ENCODE results near the gene RAB20.
A peak's percentile ranks its signal among the peaks of the same experiment; 100 is the strongest.

Gene RAB20

GRCh38 chr13:110528371-110528770 is 33.2 kb downstream of the RAB20 start:
- DNase-seq, result peak; percentile 90 to 91

- no peak for DNase-seq
These were observed 35.9 kb downstream of the RAB20 start for GRCh38 chr13:110525328-110526319.

- DNase-seq, result peak in 1 of 2 donors; percentile 39
These were observed 36.8 kb downstream of the RAB20 start for GRCh38 chr13:110524541-110525257.

- no peak for DNase-seq
These were observed 37.5 kb downstream of the RAB20 start for GRCh38 chr13:110523838-110524540.

GRCh38 chr13:110523180-110523579 is 38.3 kb downstream of the RAB20 start:
- no peak for DNase-seq

GRCh38 chr13:110522721-110523120 is 38.8 kb downstream of the RAB20 start:
- DNase-seq, result no peak

GRCh38 chr13:110521946-110522345 is 39.6 kb downstream of the RAB20 start:
- DNase-seq, result peak; percentile 84 to 86

- no peak for DNase-seq
These were observed 40.2 kb downstream of the RAB20 start for GRCh38 chr13:110521296-110521680.

GRCh38 chr13:110520431-110521295 is 40.9 kb downstream of the RAB20 start:
- DNase-seq, result peak; percentile 98 to 99

GRCh38 chr13:110519506-110519905 is 42.0 kb downstream of the RAB20 start:
- no peak for DNase-seq

- DNase-seq, result no peak
These were observed 42.5 kb downstream of the RAB20 start for GRCh38 chr13:110519046-110519445.

- no peak for DNase-seq
These were observed 43.0 kb downstream of the RAB20 start for GRCh38 chr13:110518571-110518970.

- DNase-seq, result no peak
These were observed 43.3 kb downstream of the RAB20 start for GRCh38 chr13:110518226-110518525.

GRCh38 chr13:110517505-110518225 is 43.9 kb downstream of the RAB20 start:
- DNase-seq, result no peak

- no peak for DNase-seq
These were observed 45.0 kb downstream of the RAB20 start for GRCh38 chr13:110516500-110516899.

GRCh38 chr13:110512198-110512740 is 49.3 kb downstream of the RAB20 start:
- no peak for DNase-seq

GRCh38 chr13:110511509-110512181 is 49.9 kb downstream of the RAB20 start:
- no peak for DNase-seq

- peak; percentile 51 to 59 for DNase-seq
These were observed 51.3 kb downstream of the RAB20 start for GRCh38 chr13:110509971-110510786.

- DNase-seq, result no peak
These were observed 52.0 kb downstream of the RAB20 start for GRCh38 chr13:110509478-110509926.

All from inflammatory macrophage (primary cell).